Aorta (tissue), 5 donors: ENCODE results near the gene PA2G4. TPM values are rescaled to one million over a fixed set of nuclear protein-coding genes. Genes with fewer than 3 reads are reported as not detected.

Source experiments
- ATAC-seq: fragments of 200-7000 bp; cut with Tn5 transposase; one replicate; pipeline ENCODE4 v1.9.1; 2022; ENCODE audit warnings: moderate library complexity; ENCODE audit not compliant: low FRiP score
- DNase-seq, 2 donors: peaks; one replicate each; pipeline ENCODE4 v3.0.0-alpha.2; 2020
- H3K27ac ChIP-seq, 2 donors: one replicate each; pipeline ENCODE4 v1.5.1; 2013; ENCODE audit warnings: low read length in 2 of 2, mild to moderate bottlenecking in 2 of 2, moderate library complexity in 2 of 2, control low read depth in 1 of 2, inconsistent platforms in 1 of 2, low read depth in 1 of 2
- H3K27me3 ChIP-seq, 2 donors: one replicate each; pipeline ENCODE4 v1.6.1; 2013; ENCODE audit warnings: control low read depth in 1 of 2, low read length in 1 of 2, mild to moderate bottlenecking in 1 of 2, moderate library complexity in 1 of 2; ENCODE audit not compliant: insufficient read depth in 2 of 2, control insufficient read depth in 1 of 2
- H3K36me3 ChIP-seq, 2 donors: one replicate each; pipeline ENCODE4 v1.6.1; 2013; ENCODE audit warnings: control low read depth in 1 of 2, low read length in 1 of 2, mild to moderate bottlenecking in 1 of 2; ENCODE audit not compliant: insufficient read depth in 2 of 2, control insufficient read depth in 1 of 2
- H3K4me1 ChIP-seq, 2 donors: one replicate each; pipeline ENCODE4 v1.6.1; 2013; ENCODE audit warnings: low read length in 2 of 2, control low read depth in 1 of 2, mild to moderate bottlenecking in 1 of 2, moderate library complexity in 1 of 2; ENCODE audit not compliant: insufficient read depth in 2 of 2, control insufficient read depth in 1 of 2
- H3K4me3 ChIP-seq, 2 donors: one replicate each; pipeline ENCODE4 v1.5.1; 2013; ENCODE audit warnings: low read length in 2 of 2, control low read depth in 1 of 2, mild to moderate bottlenecking in 1 of 2
- H3K9me3 ChIP-seq: one replicate; pipeline ENCODE4 v1.6.1; 2013; ENCODE audit warnings: mild to moderate bottlenecking, low read length; ENCODE audit not compliant: control insufficient read depth
- WGBS, 2 donors: extraction: QIAGEN DNeasy Blood & Tissue Kit; methylation state at CpG; one replicate each; pipeline ENCODE4 v1.1.7; 2013; 5-methylcytosine and 5-hydroxymethylcytosine counted together
- intact Hi-C, 2 donors: fragments of 100-400 bp; cut with DNase I; formaldehyde crosslinking; loops; one replicate each; pipeline versions ENCODE4 v1.14.2 to v1.15.0; 2022
- polyA plus RNA-seq, 2 donors: library from polyadenylated mRNA; stranded (reverse); fragments of 200-250 nt; gene quantifications; one replicate each; pipeline ENCODE4 v1.2.3, GENCODE V29; 2013
- total RNA-seq, 2 donors: library from RNA; stranded (reverse); fragmentation: NEBNext Ultra II Directional; extraction: Animal tissue kit (Norgen Biotek cat#: 25700); gene quantifications; one replicate each; pipeline ENCODE4 v1.2.1, GENCODE V29; 2021
- donor health status: healthy with polysubstance abuse.
- donor health status: Bipolar disorder and iron deficiency.
- donor health status: DM: no; HTN: no; CAD: no.
- donor health status: DM: no; HTN: no; CAD: no.
- donor health status: DM: yes; HTN: yes; CAD: no.

PA2G4 gene
- total and polyA plus RNA-seq, 4 donors = 59.9 to 80.8 (median 71.5) TPM

- no peaks in the 10 kb centered on the region for H3K36me3 ChIP-seq
- H3K4me3 ChIP-seq = peak overlapping the region; percentile 66
- DNase-seq (peak; percentile 62 to 85), ATAC-seq (peak; percentile 24)
- WGBS, 2 donors = 11 to 12% methylated on average over 12 of the region's 12 CpGs
- no peaks in the 10 kb centered on the region for H3K27me3 ChIP-seq
- H3K27ac ChIP-seq = peak overlapping the region in 1 of 2 donors; percentile 62
- no peaks in the 10 kb centered on the region for H3K4me1 ChIP-seq
- no peaks in the 10 kb centered on the region for H3K9me3 ChIP-seq
- intact Hi-C loops = loop anchor here in 1 of 2 donors (2.0 kb wide), 1 partner anchor 23 kb away; the partner anchor contains the start of gene ESYT1
Measured at GRCh38 chr12:56151672-56152131, 47.3 kb downstream of the PA2G4 start.

- DNase-seq = peak; percentile 97 to 99
Measured at GRCh38 chr12:56152132-56152755, 47.9 kb downstream of the PA2G4 start, which contains the start of gene MYL6B. MYL6B (plus strand) TSS chr12:56152587; CDS start chr12:56153919, 1,332 bp downstream.

GRCh38 chr12:56152756-56153677 is 48.7 kb downstream of the PA2G4 start:
- no peaks in the 10 kb centered on the region for H3K36me3 ChIP-seq
- H3K4me1 ChIP-seq = no peaks in the 10 kb centered on the region
- peak overlapping the region; percentile 15 to 42 for H3K4me3 ChIP-seq
- intact Hi-C loops = no loop called here
- DNase-seq (no peak), ATAC-seq (no peak)
- H3K9me3 ChIP-seq = no peaks in the 10 kb centered on the region
- 11 to 12% methylated on average over 8 of the region's 8 CpGs for WGBS, 2 donors
- no peaks in the 10 kb centered on the region for H3K27me3 ChIP-seq
- H3K27ac ChIP-seq = no peak overlapping the region

More at GRCh38 chr12:56152132-56152755, 47.9 kb downstream of the PA2G4 start, which contains the start of gene MYL6B:
- Histone ChIP-seq H3K27me3 (no peaks in the 10 kb centered on the region), H3K36me3 (no peaks in the 10 kb centered on the region), H3K27ac (peak within 1 kb of the TSS in 1 of 2 donors; percentile 62), H3K4me1 (no peaks in the 10 kb centered on the region), H3K4me3 (peak within 1 kb of the TSS; percentile 66), H3K9me3 (no peaks in the 10 kb centered on the region)
- WGBS, 2 donors = 0% methylated on average over 37 of the region's 37 CpGs
- intact Hi-C loops = no loop called here
- peak; percentile 95 for ATAC-seq

DNA sequence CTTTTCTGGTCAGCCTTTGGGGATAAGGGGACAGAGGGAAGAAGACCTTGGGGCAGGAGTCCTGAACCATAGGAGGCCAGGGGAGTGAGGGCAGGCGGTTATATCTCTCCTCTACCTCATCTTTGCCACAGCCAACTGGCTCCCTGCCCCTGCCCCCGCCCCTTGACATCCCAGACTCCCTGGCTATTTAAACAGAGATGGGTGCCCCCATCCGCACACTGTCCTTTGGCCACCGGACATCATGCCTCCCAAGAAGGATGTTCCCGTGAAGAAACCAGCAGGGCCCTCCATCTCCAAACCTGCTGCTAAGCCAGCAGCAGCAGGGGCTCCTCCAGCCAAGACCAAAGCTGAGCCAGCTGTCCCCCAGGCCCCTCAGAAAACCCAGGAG is 49.3 kb downstream of the PA2G4 start:
- no peak for ATAC-seq

DNA sequence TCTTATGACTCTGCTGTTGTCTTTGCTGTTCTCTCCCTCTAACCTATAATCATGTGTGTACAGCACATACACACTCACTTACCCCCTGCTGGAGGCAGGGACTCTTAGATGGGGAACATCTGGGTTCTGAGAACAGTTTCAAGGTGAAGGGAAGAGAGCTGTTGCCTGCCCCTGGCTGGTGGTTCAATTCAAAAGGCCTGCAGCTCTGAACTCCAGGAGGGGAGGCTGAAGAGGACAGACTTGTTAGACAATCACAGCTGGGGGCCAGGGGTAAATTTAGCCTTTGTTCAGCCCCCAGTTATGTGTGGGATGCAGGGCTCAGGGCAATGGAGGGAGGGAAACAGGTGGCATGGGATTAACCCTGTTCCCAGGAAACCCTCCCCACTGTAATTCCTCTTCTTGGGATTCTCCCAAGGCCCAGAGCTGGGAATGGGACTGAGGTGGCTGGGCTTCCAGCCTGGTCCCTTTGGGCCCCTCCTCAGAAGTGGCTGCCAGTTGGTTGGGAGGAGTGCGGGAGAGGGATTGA is 50.0 kb downstream of the PA2G4 start:
- Histone ChIP-seq H3K27ac (no peak overlapping the region), H3K36me3 (no peaks in the 10 kb centered on the region), H3K4me1 (no peaks in the 10 kb centered on the region), H3K9me3 (no peaks in the 10 kb centered on the region), H3K4me3 (no peak overlapping the region), H3K27me3 (no peaks in the 10 kb centered on the region)
- no peak for ATAC-seq
- WGBS, 2 donors = 94% methylated on average over 1 of the region's 1 CpG
- intact Hi-C loops = no loop called here
- no peak for DNase-seq

More for the DNA sequence above, 49.3 kb downstream of the PA2G4 start:
- intact Hi-C loops = no loop called here
- Histone ChIP-seq H3K27ac (no peak overlapping the region), H3K9me3 (no peaks in the 10 kb centered on the region), H3K27me3 (no peaks in the 10 kb centered on the region), H3K36me3 (no peaks in the 10 kb centered on the region), H3K4me1 (no peaks in the 10 kb centered on the region), H3K4me3 (no peak overlapping the region)
- DNase-seq = no peak
- 61 to 80% methylated on average over 5 of the region's 5 CpGs for WGBS, 2 donors

DNA sequence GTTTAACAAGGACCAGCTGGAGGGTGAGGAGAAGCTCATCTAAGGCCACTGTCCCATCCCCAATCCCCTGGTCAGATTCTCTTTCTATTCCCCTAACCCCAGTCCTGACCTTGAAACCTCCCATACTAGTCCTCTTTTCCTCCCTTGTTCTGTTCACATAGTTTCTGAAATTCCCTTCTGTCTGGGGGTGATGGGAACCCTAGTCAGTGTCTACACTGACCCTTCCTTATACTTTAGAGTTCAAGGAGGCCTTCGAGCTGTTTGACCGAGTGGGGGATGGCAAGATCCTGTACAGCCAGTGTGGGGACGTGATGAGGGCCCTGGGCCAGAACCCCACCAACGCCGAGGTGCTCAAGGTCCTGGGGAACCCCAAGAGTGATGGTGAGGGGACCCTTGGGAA is 50.5 kb downstream of the PA2G4 start:
- Histone ChIP-seq H3K9me3 (no peaks in the 10 kb centered on the region), H3K4me1 (no peaks in the 10 kb centered on the region), H3K4me3 (no peak overlapping the region), H3K36me3 (peaks cover 0 to 4% of the 10 kb centered on the region in 2 donors), H3K27me3 (no peaks in the 10 kb centered on the region), H3K27ac (no peak overlapping the region)
- no peak for DNase-seq
- intact Hi-C loops = loop anchor here in 1 of 2 donors (5.0 kb wide), 1 partner anchor 38 kb away; the partner anchor contains the start of genes RPL41 and ZC3H10
- 87 to 88% methylated on average over 5 of the region's 5 CpGs for WGBS, 2 donors
- no peak for ATAC-seq

GRCh38 chr12:56155256-56155845 is 51.0 kb downstream of the PA2G4 start:
- no peaks in the 10 kb centered on the region for H3K4me1 ChIP-seq
- H3K9me3 ChIP-seq = no peaks in the 10 kb centered on the region
- intact Hi-C loops = loop anchor here in 1 of 2 donors (5.0 kb wide), 1 partner anchor 38 kb away; the partner anchor contains the start of genes RPL41 and ZC3H10
- peaks cover 0 to 8% of the 10 kb centered on the region in 2 donors for H3K36me3 ChIP-seq
- no peaks in the 10 kb centered on the region for H3K27me3 ChIP-seq
- 89% methylated on average over 11 of the region's 11 CpGs for WGBS, 2 donors
- DNase-seq (no peak), ATAC-seq (no peak)
- H3K4me3 ChIP-seq = no peak overlapping the region
- H3K27ac ChIP-seq = no peak overlapping the region
